ENCODE data around the gene DIPK1C. TPM values are rescaled to one million over a fixed set of nuclear protein-coding genes. Genes with fewer than 3 reads are reported as not detected.

DIPK1C gene
- total and polyA plus RNA-seq, 10 donors = 0.10 to 0.51 (median 0.29) TPM; not detected in 6

GRCh38 chr18:74434466-74434865, 22.6 kb downstream of the DIPK1C start:
- H3K4me3 ChIP-seq = no peak overlapping the region
- H3K27me3 ChIP-seq (replicated peaks in 1 of 7) = no peaks in the 10 kb centered on the region
- intact Hi-C loops (cut with DNase I; ENCODE audit: low total_unique reads) = no loop called here
- H3K27ac ChIP-seq = no peak overlapping the region
- no peaks in the 10 kb centered on the region for H3K36me3 ChIP-seq
- TF ChIP-seq POLR2AphosphoS5 (IDR thresholded peaks at IDR 0.05) (no peak), CTCF (IDR thresholded peaks at IDR 0.05 in 8 of 11, conservative IDR thresholded peaks at IDR 0.05 in 3 of 11) (no peak), POLR2A (IDR thresholded peaks at IDR 0.05) (no peak)
- WGBS, 5 donors = 90 to 95% (median 92%) methylated on average over 11 of the region's 11 CpGs
- H3K4me1 ChIP-seq = peaks cover 0 to 7% (median 3%) of the 10 kb centered on the region in 6 donors
- no peaks in the 10 kb centered on the region for H3K9me3 ChIP-seq
- no peak for DNase-seq

GRCh38 chr18:74430806-74431571, 26.1 kb downstream of the DIPK1C start:
- Histone ChIP-seq H3K9me3 (peaks cover 0 to 3% (median 0%) of the 10 kb centered on the region in 8 donors), H3K27ac (no peak overlapping the region), H3K4me3 (no peak overlapping the region), H3K27me3 (replicated peaks in 1 of 7) (no peaks in the 10 kb centered on the region), H3K36me3 (no peaks in the 10 kb centered on the region), H3K4me1 (peaks cover 0 to 2% (median 0%) of the 10 kb centered on the region in 6 donors)
- intact Hi-C loops (cut with DNase I; ENCODE audit: low total_unique reads) = no loop called here
- DNase-seq = no peak
- 71 to 87% (median 78%) methylated on average over 15 of the region's 15 CpGs for WGBS, 5 donors
- TF ChIP-seq POLR2A (IDR thresholded peaks at IDR 0.05) (no peak), CTCF (IDR thresholded peaks at IDR 0.05 in 8 of 11, conservative IDR thresholded peaks at IDR 0.05 in 3 of 11) (no peak), POLR2AphosphoS5 (IDR thresholded peaks at IDR 0.05) (no peak)

GRCh38 chr18:74430231-74430630, 26.9 kb downstream of the DIPK1C start:
- no peaks in the 10 kb centered on the region for H3K27me3 ChIP-seq (replicated peaks in 1 of 7)
- intact Hi-C loops (cut with DNase I; ENCODE audit: low total_unique reads) = no loop called here
- peaks cover 0 to 10% (median 3%) of the 10 kb centered on the region in 8 donors for H3K9me3 ChIP-seq
- H3K27ac ChIP-seq = no peak overlapping the region
- no peak for DNase-seq
- no peaks in the 10 kb centered on the region for H3K36me3 ChIP-seq
- H3K4me1 ChIP-seq = no peaks in the 10 kb centered on the region
- no peak for TF ChIP-seq CTCF (IDR thresholded peaks at IDR 0.05 in 8 of 11, conservative IDR thresholded peaks at IDR 0.05 in 3 of 11)
- TF ChIP-seq POLR2AphosphoS5 (IDR thresholded peaks at IDR 0.05) = no peak
- no peak for TF ChIP-seq POLR2A (IDR thresholded peaks at IDR 0.05)
- WGBS, 5 donors = 79 to 88% (median 84%) methylated on average over 5 of the region's 5 CpGs
- H3K4me3 ChIP-seq = no peak overlapping the region

GRCh38 chr18:74429096-74429495, 28.0 kb downstream of the DIPK1C start:
- 61 to 71% (median 69%) methylated on average over 7 of the region's 7 CpGs for WGBS, 5 donors
- no peaks in the 10 kb centered on the region for H3K27me3 ChIP-seq (replicated peaks in 1 of 7)
- H3K4me1 ChIP-seq = no peaks in the 10 kb centered on the region
- peaks cover 0 to 18% (median 4%) of the 10 kb centered on the region in 8 donors for H3K9me3 ChIP-seq
- no peaks in the 10 kb centered on the region for H3K36me3 ChIP-seq
- intact Hi-C loops (cut with DNase I; ENCODE audit: low total_unique reads) = no loop called here
- TF ChIP-seq POLR2AphosphoS5 (IDR thresholded peaks at IDR 0.05) = no peak
- TF ChIP-seq CTCF (IDR thresholded peaks at IDR 0.05 in 8 of 11, conservative IDR thresholded peaks at IDR 0.05 in 3 of 11) = no peak
- no peak for TF ChIP-seq POLR2A (IDR thresholded peaks at IDR 0.05)
- no peak overlapping the region for H3K27ac ChIP-seq
- no peak for DNase-seq
- H3K4me3 ChIP-seq = no peak overlapping the region

All from spleen (tissue), 11 donors.